DND-41 (cell line): ENCODE results near the gene RASGRF2.

Experiments
- CTCF ChIP-seq: IDR thresholded peaks from 2 replicates; pipeline ENCODE4 v1.5.1; 2012; ENCODE audit warnings: borderline replicate concordance, low read length, moderate library complexity, mild to moderate bottlenecking; ENCODE audit not compliant: poor library complexity, severe bottlenecking; ENCODE audit errors: extremely low read depth
- EZH2 ChIP-seq: IDR thresholded peaks from 3 replicates; pipeline ENCODE4 v1.6.1; 2012; ENCODE audit warnings: borderline replicate concordance, low read depth, mild to moderate bottlenecking, moderate library complexity, low read length, inconsistent platforms; ENCODE audit not compliant: severe bottlenecking

- TF ChIP-seq CTCF (no peak), EZH2 (no peak)
Measured at GRCh38 chr5:80921026-80921425, 39.1 kb upstream of the RASGRF2 start.
